SK-N-SH treated with all-trans-retinoic acid at 6 μM for 48 hours (cell line): ENCODE data around the gene NDC80.

Source experiments
- CREB5 ChIP-seq: fragments of 250-450 bp; sonication (Bioruptor Pico); IDR thresholded peaks from 2 replicates; pipeline ENCODE4 v1.5.1; 2020; ENCODE audit warnings: low read depth, mild to moderate bottlenecking, moderate library complexity
- CSRNP3 ChIP-seq: fragments of 250-450 bp; sonication (Bioruptor Pico); IDR thresholded peaks from 2 replicates; pipeline ENCODE4 v1.5.1; 2021; ENCODE audit warnings: mild to moderate bottlenecking, moderate library complexity
- PATZ1 ChIP-seq: fragments of 250-450 bp; sonication (Bioruptor Pico); IDR thresholded peaks from 2 replicates; pipeline ENCODE4 v1.8.0; 2020; ENCODE audit warnings: mild to moderate bottlenecking, moderate library complexity, borderline replicate concordance
- RARB ChIP-seq: fragments of 250-450 bp; sonication (Bioruptor Pico); IDR thresholded peaks from 2 replicates; pipeline ENCODE4 v1.8.0; 2021; ENCODE audit warnings: mild to moderate bottlenecking, moderate library complexity
- ZFP3 ChIP-seq: fragments of 250-450 bp; sonication (Bioruptor Pico); IDR thresholded peaks from 2 replicates; pipeline ENCODE4 v1.5.0; 2020; ENCODE audit warnings: mild to moderate bottlenecking, moderate library complexity
- ZFP30 ChIP-seq: fragments of 450-650 bp; formaldehyde crosslinking; IDR thresholded peaks from 2 replicates; pipeline ENCODE4 v1.5.0; 2022; ENCODE audit warnings: mild to moderate bottlenecking, moderate library complexity
- TF ChIP-seq, protein P1 (sequence below): fragments of 250-450 bp; sonication (Bioruptor Pico); IDR thresholded peaks from 2 replicates; pipeline ENCODE4 v1.8.0; 2021; ENCODE audit warnings: low read depth, mild to moderate bottlenecking, moderate library complexity, borderline replicate concordance

- TF ChIP-seq, protein P1, sequence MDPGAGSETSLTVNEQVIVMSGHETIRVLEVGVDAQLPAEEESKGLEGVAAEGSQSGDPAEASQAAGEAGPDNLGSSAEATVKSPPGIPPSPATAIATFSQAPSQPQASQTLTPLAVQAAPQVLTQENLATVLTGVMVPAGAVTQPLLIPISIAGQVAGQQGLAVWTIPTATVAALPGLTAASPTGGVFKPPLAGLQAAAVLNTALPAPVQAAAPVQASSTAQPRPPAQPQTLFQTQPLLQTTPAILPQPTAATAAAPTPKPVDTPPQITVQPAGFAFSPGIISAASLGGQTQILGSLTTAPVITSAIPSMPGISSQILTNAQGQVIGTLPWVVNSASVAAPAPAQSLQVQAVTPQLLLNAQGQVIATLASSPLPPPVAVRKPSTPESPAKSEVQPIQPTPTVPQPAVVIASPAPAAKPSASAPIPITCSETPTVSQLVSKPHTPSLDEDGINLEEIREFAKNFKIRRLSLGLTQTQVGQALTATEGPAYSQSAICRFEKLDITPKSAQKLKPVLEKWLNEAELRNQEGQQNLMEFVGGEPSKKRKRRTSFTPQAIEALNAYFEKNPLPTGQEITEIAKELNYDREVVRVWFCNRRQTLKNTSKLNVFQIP (CRISPR knock-in tag) = no peak
- TF ChIP-seq CREB5 (CRISPR knock-in tag) = no peak
- no peak for TF ChIP-seq ZFP3 (CRISPR knock-in tag)
- no peak for TF ChIP-seq ZFP30 (CRISPR knock-in tag)
- no peak for TF ChIP-seq PATZ1 (CRISPR knock-in tag)
- TF ChIP-seq CSRNP3 (CRISPR knock-in tag) = no peak
- TF ChIP-seq RARB (CRISPR knock-in tag) = no peak
Measured at GRCh38 chr18:2629003-2629402, 57.6 kb downstream of the NDC80 start.
